ENCODE measurements around the gene MOCOS.

Gene MOCOS, protein sequence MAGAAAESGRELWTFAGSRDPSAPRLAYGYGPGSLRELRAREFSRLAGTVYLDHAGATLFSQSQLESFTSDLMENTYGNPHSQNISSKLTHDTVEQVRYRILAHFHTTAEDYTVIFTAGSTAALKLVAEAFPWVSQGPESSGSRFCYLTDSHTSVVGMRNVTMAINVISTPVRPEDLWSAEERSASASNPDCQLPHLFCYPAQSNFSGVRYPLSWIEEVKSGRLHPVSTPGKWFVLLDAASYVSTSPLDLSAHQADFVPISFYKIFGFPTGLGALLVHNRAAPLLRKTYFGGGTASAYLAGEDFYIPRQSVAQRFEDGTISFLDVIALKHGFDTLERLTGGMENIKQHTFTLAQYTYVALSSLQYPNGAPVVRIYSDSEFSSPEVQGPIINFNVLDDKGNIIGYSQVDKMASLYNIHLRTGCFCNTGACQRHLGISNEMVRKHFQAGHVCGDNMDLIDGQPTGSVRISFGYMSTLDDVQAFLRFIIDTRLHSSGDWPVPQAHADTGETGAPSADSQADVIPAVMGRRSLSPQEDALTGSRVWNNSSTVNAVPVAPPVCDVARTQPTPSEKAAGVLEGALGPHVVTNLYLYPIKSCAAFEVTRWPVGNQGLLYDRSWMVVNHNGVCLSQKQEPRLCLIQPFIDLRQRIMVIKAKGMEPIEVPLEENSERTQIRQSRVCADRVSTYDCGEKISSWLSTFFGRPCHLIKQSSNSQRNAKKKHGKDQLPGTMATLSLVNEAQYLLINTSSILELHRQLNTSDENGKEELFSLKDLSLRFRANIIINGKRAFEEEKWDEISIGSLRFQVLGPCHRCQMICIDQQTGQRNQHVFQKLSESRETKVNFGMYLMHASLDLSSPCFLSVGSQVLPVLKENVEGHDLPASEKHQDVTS

DNA sequence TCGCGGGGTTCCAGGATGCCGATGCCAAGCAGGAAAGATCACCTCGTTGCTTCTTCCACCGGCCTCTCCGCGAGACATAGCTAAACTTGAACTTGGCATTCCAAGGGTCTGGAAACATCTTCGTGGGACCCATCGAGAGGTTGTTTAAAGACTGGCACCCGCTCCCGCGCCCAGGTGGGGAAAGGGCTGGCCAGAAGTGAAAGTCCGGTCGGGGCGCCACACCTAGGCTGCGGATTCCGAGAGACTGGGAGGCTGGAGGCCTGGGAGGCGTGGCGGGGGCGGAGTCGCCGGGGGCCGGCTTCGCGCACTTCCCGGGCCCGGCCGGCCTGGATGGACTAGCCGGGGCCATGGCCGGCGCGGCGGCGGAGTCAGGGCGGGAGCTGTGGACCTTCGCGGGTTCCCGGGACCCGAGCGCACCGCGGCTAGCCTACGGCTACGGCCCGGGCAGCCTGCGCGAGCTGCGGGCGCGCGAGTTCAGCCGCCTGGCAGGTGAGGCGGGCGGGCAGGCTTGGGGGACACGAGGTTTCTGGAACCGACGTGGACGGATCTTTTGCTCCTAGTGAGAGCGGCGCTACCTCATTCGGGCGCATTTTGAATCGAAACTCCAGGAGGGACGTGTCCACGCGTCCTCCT lies at the start of gene MOCOS:
Gene MOCOS (plus strand): TSS at position 305 of the 633 bp plus-strand sequence. CDS start 43 bp downstream, at position 348.
- Histone ChIP-seq H3K27me3 (ENCODE audit: control insufficient read depth in 1 of 2, insufficient read depth in 2 of 2, low read length in 2 of 2) (no peaks in the 10 kb centered on the region), H3K9me3 (ENCODE audit: low read length) (no peaks in the 10 kb centered on the region), H3K36me3 (ENCODE audit: insufficient read depth, low read length) (no peaks in the 10 kb centered on the region), H3K27ac (ENCODE audit: low read depth, low read length) (peak within 1 kb of the TSS; percentile 33), H3K9ac (ENCODE audit: low read length) (peak within 1 kb of the TSS; percentile 24), H3K4me3 (ENCODE audit: low read depth in 1 of 2, low read length in 2 of 2) (peak within 1 kb of the TSS; percentile 73 to 86), H3K4me1 (ENCODE audit: insufficient read depth, low read length) (peaks cover 6% of the 10 kb centered on the region)

DNA sequence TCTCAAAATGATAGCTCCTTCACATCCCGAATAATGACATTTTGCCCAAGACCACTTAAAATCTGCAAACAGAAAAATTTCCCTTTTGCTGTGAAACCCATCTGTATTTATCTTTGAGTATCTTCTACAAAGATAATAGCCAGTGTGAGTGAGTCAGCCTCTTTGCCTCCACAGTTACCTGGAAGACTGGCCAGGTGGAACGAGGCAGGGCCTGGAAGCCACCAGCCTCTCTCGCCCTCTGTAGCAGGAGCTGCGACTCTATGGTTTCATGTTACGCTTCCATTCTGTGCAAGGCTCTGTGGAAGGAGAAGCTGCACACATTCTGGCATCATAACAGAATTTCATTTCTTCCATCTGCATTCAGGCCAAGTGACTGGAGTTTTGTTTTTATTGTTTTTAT lies 48.1 kb upstream of the MOCOS start:
- no peak overlapping the region for H3K9ac ChIP-seq (ENCODE audit: low read length)
- H3K4me3 ChIP-seq (ENCODE audit: low read depth in 1 of 2, low read length in 2 of 2), result no peak overlapping the region
- H3K4me1 ChIP-seq (ENCODE audit: insufficient read depth, low read length), result no peaks in the 10 kb centered on the region
- H3K27ac ChIP-seq (ENCODE audit: low read depth, low read length), result no peak overlapping the region
- H3K9me3 ChIP-seq (ENCODE audit: low read length), result no peaks in the 10 kb centered on the region
- H3K36me3 ChIP-seq (ENCODE audit: insufficient read depth, low read length), result peaks cover 48% of the 10 kb centered on the region
- no peaks in the 10 kb centered on the region for H3K27me3 ChIP-seq (ENCODE audit: control insufficient read depth in 1 of 2, insufficient read depth in 2 of 2, low read length in 2 of 2)

DNA sequence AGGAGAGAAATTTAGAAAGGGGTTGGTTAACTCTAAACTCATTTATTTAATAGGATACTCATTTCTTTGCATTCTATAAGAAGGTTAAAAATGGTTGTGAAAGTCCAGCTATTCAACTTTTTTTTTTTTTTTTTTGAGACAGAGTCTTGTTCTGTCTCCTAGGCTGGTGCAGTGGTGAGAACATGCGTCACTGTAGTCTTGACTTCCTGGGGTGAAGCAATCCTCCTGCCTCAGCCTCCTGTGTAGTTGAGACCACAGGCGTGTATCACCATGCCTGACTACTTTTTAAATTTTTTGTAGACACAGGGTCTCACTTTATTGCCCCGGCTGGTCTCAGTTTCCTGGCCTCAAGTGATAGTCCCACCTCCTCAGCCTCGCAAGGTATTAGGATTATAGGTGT lies 45.7 kb upstream of the MOCOS start:
- Histone ChIP-seq H3K27ac (ENCODE audit: low read depth, low read length) (no peak overlapping the region), H3K9me3 (ENCODE audit: low read length) (no peaks in the 10 kb centered on the region), H3K9ac (ENCODE audit: low read length) (no peak overlapping the region), H3K4me3 (ENCODE audit: low read depth in 1 of 2, low read length in 2 of 2) (no peak overlapping the region), H3K27me3 (ENCODE audit: control insufficient read depth in 1 of 2, insufficient read depth in 2 of 2, low read length in 2 of 2) (no peaks in the 10 kb centered on the region), H3K4me1 (ENCODE audit: insufficient read depth, low read length) (no peaks in the 10 kb centered on the region), H3K36me3 (ENCODE audit: insufficient read depth, low read length) (peaks cover 67% of the 10 kb centered on the region)

DNA sequence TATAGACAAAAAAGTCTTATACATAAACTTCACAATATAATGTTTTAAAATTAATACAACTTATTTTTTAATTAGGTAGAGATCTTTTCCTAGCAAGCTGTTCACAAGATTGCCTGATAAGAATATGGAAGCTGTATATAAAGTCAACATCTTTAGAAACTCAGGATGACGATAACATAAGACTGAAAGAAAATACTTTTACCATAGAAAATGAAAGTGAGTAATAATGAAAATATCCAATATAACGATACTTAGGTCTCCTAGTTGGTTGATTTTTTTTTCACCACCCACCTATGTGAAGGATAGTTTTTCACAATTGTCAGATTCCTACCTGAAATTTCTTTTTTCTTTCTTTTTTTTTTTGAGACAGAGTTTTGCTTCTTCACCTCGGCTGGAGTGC lies 44.5 kb upstream of the MOCOS start:
- Histone ChIP-seq H3K27me3 (ENCODE audit: control insufficient read depth in 1 of 2, insufficient read depth in 2 of 2, low read length in 2 of 2) (no peaks in the 10 kb centered on the region), H3K4me1 (ENCODE audit: insufficient read depth, low read length) (no peaks in the 10 kb centered on the region), H3K36me3 (ENCODE audit: insufficient read depth, low read length) (peaks cover 63% of the 10 kb centered on the region), H3K4me3 (ENCODE audit: low read depth in 1 of 2, low read length in 2 of 2) (no peak overlapping the region), H3K9ac (ENCODE audit: low read length) (no peak overlapping the region), H3K27ac (ENCODE audit: low read depth, low read length) (no peak overlapping the region), H3K9me3 (ENCODE audit: low read length) (no peaks in the 10 kb centered on the region)

DNA sequence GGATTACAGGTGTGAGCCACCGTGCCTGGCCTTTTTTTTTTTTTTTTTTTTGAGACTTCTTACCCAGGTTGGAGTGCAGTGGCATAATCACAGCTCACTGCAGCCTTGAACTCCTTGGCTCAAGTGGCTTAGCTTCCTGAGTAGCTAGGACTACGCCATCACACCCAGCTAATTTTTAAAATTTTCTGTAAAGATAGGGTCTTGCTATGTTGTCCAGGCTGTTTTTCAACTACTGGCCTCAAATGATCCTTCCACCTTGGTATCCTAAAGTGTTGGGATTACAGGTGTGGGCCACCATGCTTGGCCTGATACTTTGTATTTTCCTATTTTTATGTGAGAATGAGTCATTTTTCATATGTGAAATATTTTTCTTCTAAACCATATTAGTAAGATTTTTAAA lies 43.9 kb upstream of the MOCOS start:
- no peaks in the 10 kb centered on the region for H3K9me3 ChIP-seq (ENCODE audit: low read length)
- H3K9ac ChIP-seq (ENCODE audit: low read length), result no peak overlapping the region
- H3K36me3 ChIP-seq (ENCODE audit: insufficient read depth, low read length), result peaks cover 61% of the 10 kb centered on the region
- H3K4me3 ChIP-seq (ENCODE audit: low read depth in 1 of 2, low read length in 2 of 2), result no peak overlapping the region
- H3K27me3 ChIP-seq (ENCODE audit: control insufficient read depth in 1 of 2, insufficient read depth in 2 of 2, low read length in 2 of 2), result no peaks in the 10 kb centered on the region
- H3K4me1 ChIP-seq (ENCODE audit: insufficient read depth, low read length), result no peaks in the 10 kb centered on the region
- no peak overlapping the region for H3K27ac ChIP-seq (ENCODE audit: low read depth, low read length)

DNA sequence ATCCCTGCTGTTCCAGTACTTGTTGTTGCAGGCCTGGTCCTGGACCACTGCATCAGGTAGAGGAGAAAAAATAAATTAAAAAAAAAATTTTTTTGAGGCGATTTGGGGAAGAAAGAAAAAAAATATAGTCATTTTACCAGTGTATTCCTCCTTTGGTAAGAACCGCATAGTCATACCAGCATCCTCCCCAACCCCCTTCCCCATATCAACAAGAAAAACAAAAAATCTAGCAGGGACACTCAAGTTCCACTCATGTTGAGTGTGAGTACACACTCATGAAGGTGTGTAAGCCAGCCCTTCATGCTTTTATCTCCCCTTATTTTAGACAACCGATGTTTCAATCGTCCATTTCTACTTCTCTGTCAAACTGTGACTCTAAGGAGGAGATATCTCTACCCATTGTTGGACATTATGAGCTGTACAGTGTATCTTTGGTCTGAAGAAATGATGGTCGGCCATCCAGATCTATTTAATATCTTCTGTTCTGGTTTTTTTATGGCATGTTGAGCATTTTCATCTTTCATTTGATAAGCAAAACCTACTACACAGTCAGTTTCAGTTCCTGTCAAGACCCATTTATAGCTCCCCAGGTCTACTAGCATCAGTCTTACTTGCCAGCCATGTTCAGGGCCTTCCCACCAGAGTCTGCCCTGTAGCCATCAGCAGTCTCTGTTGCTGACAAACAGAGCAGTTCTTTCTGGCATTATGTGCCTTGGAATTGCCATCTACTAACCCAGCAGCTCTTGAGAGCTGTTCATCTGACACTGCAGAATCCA lies 37.6 kb upstream of the MOCOS start:
- peaks cover 66% of the 10 kb centered on the region for H3K36me3 ChIP-seq (ENCODE audit: insufficient read depth, low read length)
- H3K4me1 ChIP-seq (ENCODE audit: insufficient read depth, low read length), result no peaks in the 10 kb centered on the region

DNA sequence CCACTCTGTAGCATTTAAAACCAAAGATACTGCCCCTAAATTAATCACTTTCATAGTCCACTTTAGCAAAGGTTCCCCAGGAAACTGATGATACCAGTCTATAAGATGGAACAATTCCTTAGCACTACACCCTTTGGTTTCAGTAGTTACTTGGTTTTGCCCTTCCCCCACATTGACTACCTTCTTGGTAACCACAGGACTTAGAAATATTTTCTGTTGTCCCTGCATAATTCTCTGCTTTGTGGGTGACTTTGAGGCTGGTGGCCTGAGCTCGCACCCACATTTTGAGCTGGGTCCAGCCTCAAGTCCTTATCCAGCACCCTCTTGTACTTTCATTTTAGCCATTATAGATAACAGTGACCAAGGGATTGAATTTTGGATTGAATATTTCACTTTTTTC lies 34.5 kb upstream of the MOCOS start:
- H3K27ac ChIP-seq (ENCODE audit: low read depth, low read length), result no peak overlapping the region
- H3K9ac ChIP-seq (ENCODE audit: low read length), result no peak overlapping the region
- H3K36me3 ChIP-seq (ENCODE audit: insufficient read depth, low read length), result peaks cover 74% of the 10 kb centered on the region
- no peaks in the 10 kb centered on the region for H3K27me3 ChIP-seq (ENCODE audit: control insufficient read depth in 1 of 2, insufficient read depth in 2 of 2, low read length in 2 of 2)
- H3K9me3 ChIP-seq (ENCODE audit: low read length), result no peaks in the 10 kb centered on the region
- H3K4me3 ChIP-seq (ENCODE audit: low read depth in 1 of 2, low read length in 2 of 2), result no peak overlapping the region
- H3K4me1 ChIP-seq (ENCODE audit: insufficient read depth, low read length), result no peaks in the 10 kb centered on the region

More for the DNA sequence above, 37.6 kb upstream of the MOCOS start:
- H3K9me3 ChIP-seq (ENCODE audit: low read length), result no peaks in the 10 kb centered on the region
- no peak overlapping the region for H3K9ac ChIP-seq (ENCODE audit: low read length)
- H3K27ac ChIP-seq (ENCODE audit: low read depth, low read length), result no peak overlapping the region
- H3K4me3 ChIP-seq (ENCODE audit: low read depth in 1 of 2, low read length in 2 of 2), result no peak overlapping the region
- no peaks in the 10 kb centered on the region for H3K27me3 ChIP-seq (ENCODE audit: control insufficient read depth in 1 of 2, insufficient read depth in 2 of 2, low read length in 2 of 2)

DNA sequence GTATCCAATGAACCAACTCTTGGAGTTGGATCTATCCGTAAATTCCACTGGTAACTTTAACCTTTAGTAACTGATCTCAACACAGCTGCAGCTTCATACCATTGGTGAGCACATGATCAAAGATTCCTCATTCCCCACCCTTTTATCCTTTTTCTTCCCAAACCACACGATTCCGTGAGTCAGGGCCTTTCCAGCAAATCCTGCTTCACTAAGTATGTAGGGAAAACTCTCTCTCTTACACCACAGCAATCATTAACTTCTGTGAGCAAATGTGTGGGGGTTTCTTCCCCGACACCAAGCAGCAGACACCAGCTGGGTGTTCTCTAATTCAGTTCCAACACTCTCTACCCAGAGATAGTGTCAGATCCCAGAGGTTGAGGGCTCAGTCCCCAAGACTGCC lies 34.1 kb upstream of the MOCOS start:
- no peak overlapping the region for H3K27ac ChIP-seq (ENCODE audit: low read depth, low read length)

DNA sequence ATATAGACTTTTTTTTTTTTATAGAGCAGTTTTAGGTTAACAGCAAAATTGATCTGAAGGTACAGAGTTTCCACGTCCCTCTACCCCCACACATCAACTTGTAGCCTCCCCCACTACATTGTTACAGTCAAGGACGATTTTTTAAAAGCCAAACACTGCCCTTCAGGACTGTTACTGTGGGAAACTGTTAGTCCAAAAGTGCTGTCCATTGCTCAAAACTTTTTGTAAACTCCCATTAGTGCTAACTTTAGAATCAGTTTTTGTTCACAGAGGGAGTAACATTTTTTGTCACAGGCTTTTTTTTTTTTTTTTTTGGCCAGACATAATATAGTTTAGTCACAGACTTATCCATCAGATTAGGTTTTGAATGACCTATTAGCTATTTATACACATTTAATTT lies 33.5 kb upstream of the MOCOS start:
- no peaks in the 10 kb centered on the region for H3K4me1 ChIP-seq (ENCODE audit: insufficient read depth, low read length)
- no peak overlapping the region for H3K9ac ChIP-seq (ENCODE audit: low read length)
- no peak overlapping the region for H3K27ac ChIP-seq (ENCODE audit: low read depth, low read length)
- H3K36me3 ChIP-seq (ENCODE audit: insufficient read depth, low read length), result peaks cover 70% of the 10 kb centered on the region
- H3K27me3 ChIP-seq (ENCODE audit: control insufficient read depth in 1 of 2, insufficient read depth in 2 of 2, low read length in 2 of 2), result no peaks in the 10 kb centered on the region
- no peak overlapping the region for H3K4me3 ChIP-seq (ENCODE audit: low read depth in 1 of 2, low read length in 2 of 2)
- H3K9me3 ChIP-seq (ENCODE audit: low read length), result no peaks in the 10 kb centered on the region

More for the DNA sequence above, 34.1 kb upstream of the MOCOS start:
- Histone ChIP-seq H3K9me3 (ENCODE audit: low read length) (no peaks in the 10 kb centered on the region), H3K4me3 (ENCODE audit: low read depth in 1 of 2, low read length in 2 of 2) (no peak overlapping the region), H3K27me3 (ENCODE audit: control insufficient read depth in 1 of 2, insufficient read depth in 2 of 2, low read length in 2 of 2) (no peaks in the 10 kb centered on the region), H3K9ac (ENCODE audit: low read length) (no peak overlapping the region), H3K4me1 (ENCODE audit: insufficient read depth, low read length) (no peaks in the 10 kb centered on the region), H3K36me3 (ENCODE audit: insufficient read depth, low read length) (peaks cover 72% of the 10 kb centered on the region)

DNA sequence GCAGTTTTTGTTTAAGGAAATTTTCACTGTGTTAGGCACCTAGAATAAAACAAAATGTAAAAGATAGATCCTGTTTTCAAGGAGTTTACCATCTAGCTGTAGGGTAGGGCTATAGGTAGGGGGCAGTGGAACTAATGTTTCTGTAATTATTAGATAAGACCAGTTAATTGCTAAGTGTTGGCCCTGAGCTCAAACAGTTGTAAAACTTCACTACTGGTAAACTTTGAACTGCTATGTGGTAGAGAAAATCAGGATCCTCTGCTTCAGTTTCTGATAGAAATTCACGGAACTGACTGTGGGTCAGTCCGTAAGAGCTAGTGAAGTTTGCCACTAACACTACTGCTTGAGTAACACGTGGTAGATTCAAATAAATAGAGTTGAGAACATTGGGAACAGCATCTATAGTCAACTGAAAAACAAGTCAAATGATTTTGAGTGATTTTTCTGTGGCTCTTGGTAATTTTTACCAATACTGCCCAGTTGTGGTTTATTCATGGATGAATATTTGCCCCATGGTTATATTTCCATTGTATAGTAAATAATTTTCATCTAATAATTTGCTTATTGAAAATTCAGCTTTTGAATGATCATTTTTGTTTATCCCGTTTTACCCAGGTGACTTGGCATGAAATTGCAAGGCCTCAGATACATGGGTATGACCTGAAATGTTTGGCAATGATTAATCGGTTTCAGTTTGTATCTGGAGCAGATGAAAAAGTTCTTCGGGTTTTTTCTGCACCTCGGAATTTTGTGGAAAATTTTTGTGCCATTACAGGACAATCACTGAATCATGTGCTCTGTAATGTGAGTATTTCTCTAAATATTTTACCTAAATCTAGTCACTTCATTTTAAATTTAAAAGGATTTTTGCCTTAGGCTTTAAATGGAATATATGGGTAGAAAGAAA lies 31.2 kb upstream of the MOCOS start:
- Histone ChIP-seq H3K27ac (ENCODE audit: low read depth, low read length) (no peak overlapping the region), H3K9ac (ENCODE audit: low read length) (no peak overlapping the region), H3K36me3 (ENCODE audit: insufficient read depth, low read length) (peaks cover 72% of the 10 kb centered on the region), H3K9me3 (ENCODE audit: low read length) (no peaks in the 10 kb centered on the region), H3K4me1 (ENCODE audit: insufficient read depth, low read length) (no peaks in the 10 kb centered on the region), H3K27me3 (ENCODE audit: control insufficient read depth in 1 of 2, insufficient read depth in 2 of 2, low read length in 2 of 2) (no peaks in the 10 kb centered on the region), H3K4me3 (ENCODE audit: low read depth in 1 of 2, low read length in 2 of 2) (no peak overlapping the region)
